SK-N-SH (cell line): ENCODE results near the gene MRPL2. TPM values are rescaled to one million over a fixed set of nuclear protein-coding genes. Genes with fewer than 3 reads are reported as not detected.

Experiments used
- CTCF ChIA-PET: fragments of 300-600, 350-600 bp; formaldehyde crosslinking; extraction: SDS; loops from one replicate; lab custom pipeline; 2021; lab: Yijun Ruan, JAX
- POLR2A ChIA-PET: fragments of 350-600 bp; sonication (Branson Sonifier 250); formaldehyde crosslinking; extraction: SDS; loops from one replicate; lab custom pipeline; 2020; ENCODE audit warnings: antibody characterized with exemption, inconsistent platforms; lab: Yijun Ruan, JAX
- DNase-seq: peaks from one replicate; pipeline ENCODE4 v3.0.0; 2012
- H2AFZ ChIP-seq: fragments of 200-600 bp; sonication (generic); 2 replicates; pipeline ENCODE4 v1.8.1; 2016; ENCODE audit warnings: antibody characterized with exemption, mild to moderate bottlenecking, low read depth
- H3F3A ChIP-seq: fragments of 200-600 bp; sonication (generic); replicated peaks from 2 replicates; pipeline ENCODE3; 2016; ENCODE audit warnings: antibody characterized with exemption, mild to moderate bottlenecking; ENCODE audit not compliant: insufficient read depth
- H3K27ac ChIP-seq, 2 experiments: fragments of 200-500 bp in 1 of 2; fragments of 200-600 bp in 1 of 2; sonication (Bioruptor generic) in 1 of 2; sonication (generic), shearing (Covaris generic) in 1 of 2; 2 replicates each; pipeline versions ENCODE4 v1.5.1 to v1.6.1; 2014 to 2016; ENCODE audit warnings: low read depth in 2 of 2, inconsistent platforms in 1 of 2, low read length in 1 of 2, mild to moderate bottlenecking in 1 of 2, mixed read lengths in 1 of 2
- H3K27me3 ChIP-seq: fragments of 200-600 bp; sonication (generic), shearing (Covaris generic); 2 replicates; pipeline ENCODE4 v1.6.1; 2016; ENCODE audit warnings: mixed run types; ENCODE audit not compliant: insufficient read depth
- H3K36me3 ChIP-seq, 2 experiments: fragments of 200-500 bp in 1 of 2; fragments of 200-600 bp in 1 of 2; sonication (Bioruptor generic) in 1 of 2; sonication (generic) in 1 of 2; replicated peaks in 1 of 2; 2 replicates each; pipeline versions ENCODE3 to v1.5.1; 2014 to 2016; ENCODE audit warnings: low read length in 1 of 2, mild to moderate bottlenecking in 1 of 2; ENCODE audit not compliant: insufficient read depth in 2 of 2, control insufficient read depth in 1 of 2
- H3K4me1 ChIP-seq, 2 experiments: fragments of 200-500 bp in 1 of 2; fragments of 200-600 bp in 1 of 2; sonication (Bioruptor generic) in 1 of 2; sonication (generic), shearing (Covaris generic) in 1 of 2; 2 replicates each; pipeline versions ENCODE4 v1.5.1 to v1.6.1; 2014 to 2016; ENCODE audit warnings: low read depth in 1 of 2, low read length in 1 of 2, mixed run types in 1 of 2; ENCODE audit not compliant: insufficient read depth in 2 of 2, control insufficient read depth in 1 of 2
- H3K4me2 ChIP-seq: fragments of 200-600 bp; sonication (generic), shearing (Covaris generic); 2 replicates; pipeline ENCODE4 v1.6.1; 2017; ENCODE audit warnings: mixed run types
- H3K4me3 ChIP-seq, 2 experiments: fragments of 200-500 bp in 1 of 2; fragments of 200-600 bp in 1 of 2; sonication (Bioruptor generic) in 1 of 2; sonication (generic), shearing (Covaris generic) in 1 of 2; 2 replicates each; pipeline versions ENCODE4 v1.5.1 to v1.8.1; 2014 to 2016; ENCODE audit warnings: low read depth in 2 of 2, inconsistent platforms in 1 of 2, low read length in 1 of 2, mild to moderate bottlenecking in 1 of 2, mixed read lengths in 1 of 2, moderate library complexity in 1 of 2
- H3K79me2 ChIP-seq: fragments of 200-600 bp; sonication (generic); 2 replicates; pipeline ENCODE4 v1.8.1; 2017; ENCODE audit warnings: mild to moderate bottlenecking; ENCODE audit not compliant: insufficient read depth
- H3K9ac ChIP-seq: fragments of 200-600 bp; sonication (generic); 2 replicates; pipeline ENCODE4 v1.6.1; 2017; ENCODE audit warnings: mixed run types
- H3K9me2 ChIP-seq: fragments of 200-600 bp; sonication (generic); 2 replicates; pipeline ENCODE4 v1.6.1; 2017; ENCODE audit warnings: mixed run types
- H3K9me3 ChIP-seq: fragments of 200-600 bp; sonication (generic); 2 replicates; pipeline ENCODE4 v1.6.1; 2017; ENCODE audit warnings: mixed run types, mild to moderate bottlenecking, moderate library complexity
- H4K20me1 ChIP-seq: fragments of 200-600 bp; sonication (generic); 2 replicates; pipeline ENCODE4 v1.6.1; 2017; ENCODE audit warnings: mild to moderate bottlenecking, mixed run types; ENCODE audit not compliant: insufficient read depth
- ELF1 ChIP-seq: IDR thresholded peaks from 2 replicates; pipeline ENCODE4 v1.4.0; 2012
- EZH2phosphoT487 ChIP-seq: fragments of 200-600 bp; sonication (generic); IDR thresholded peaks from 2 replicates; pipeline ENCODE4 v1.6.1; 2017; ENCODE audit warnings: low read depth, mixed run types, mild to moderate bottlenecking, antibody characterized with exemption, moderate library complexity, borderline replicate concordance
- GATA2 ChIP-seq: sonication (generic); formaldehyde crosslinking; IDR thresholded peaks from 2 replicates; pipeline ENCODE4 v1.5.0; 2020; ENCODE audit warnings: mild to moderate bottlenecking, missing genetic modification reagents
- JUND ChIP-seq: IDR thresholded peaks from 2 replicates; pipeline ENCODE4 v1.4.0; 2012
- MEF2A ChIP-seq: IDR thresholded peaks from 2 replicates; pipeline ENCODE4 v1.4.0; 2012; ENCODE audit warnings: low read depth, borderline replicate concordance
- PBX3 ChIP-seq: IDR thresholded peaks from 2 replicates; pipeline ENCODE4; 2012
- POLR2AphosphoS5 ChIP-seq: IDR thresholded peaks from 2 replicates; pipeline ENCODE4 v1.6.1; 2012; ENCODE audit warnings: low read depth, low read length
- REST ChIP-seq: IDR thresholded peaks from 2 replicates; pipeline ENCODE4 v1.6.1; 2012; ENCODE audit warnings: mild to moderate bottlenecking, low read depth, low read length, moderate library complexity
- TCF12 ChIP-seq: IDR thresholded peaks from 2 replicates; pipeline ENCODE4 v1.4.0; 2012
- USF1 ChIP-seq: IDR thresholded peaks from 2 replicates; pipeline ENCODE4 v1.4.0; 2012; ENCODE audit warnings: low read depth, borderline replicate concordance
- ZBTB33 ChIP-seq: IDR thresholded peaks from 2 replicates; pipeline ENCODE4 v1.4.0; 2012; ENCODE audit warnings: low read depth, borderline replicate concordance
- WGBS: methylation state at CpG from one replicate; pipeline ENCODE4 v1.1.6; 2017; ENCODE audit warnings: low lambda C conversion rate; 5-methylcytosine and 5-hydroxymethylcytosine counted together
- polyA plus RNA-seq, 3 experiments: library from polyadenylated mRNA; depleted of rRNA; stranded (reverse); fragments of >200 nt; gene quantifications; 2 replicates each; pipeline ENCODE4 v1.2.3, GENCODE V29; 2012

Gene MRPL2
- polyA plus RNA-seq, 1 of the 3 experiments (the other 2 are of a cell fraction), result 64.7 TPM

GRCh38 chr6:43086022-43086658 lies 26.9 kb upstream of the MRPL2 start (continued):
- no peak for TF ChIP-seq REST
- no peak for TF ChIP-seq POLR2AphosphoS5
- TF ChIP-seq USF1, result no peak
- no peak for TF ChIP-seq EZH2phosphoT487
- TF ChIP-seq TCF12, result no peak
- TF ChIP-seq ZBTB33, result no peak
- no peak for TF ChIP-seq GATA2 (CRISPR knock-in tag)
- no peak for TF ChIP-seq MEF2A
- TF ChIP-seq JUND, result no peak
- no peak for TF ChIP-seq ELF1

GRCh38 chr6:43082806-43083655 lies 23.8 kb upstream of the MRPL2 start:
- Histone ChIP-seq H3K27ac (no peak overlapping the region), H2AFZ (no peak overlapping the region), H3F3A (no peaks in the 10 kb centered on the region), H4K20me1 (peaks cover 42% of the 10 kb centered on the region; the same call in 1 of the 2 replicates), H3K9me3 (no peaks in the 10 kb centered on the region), H3K9me2 (no peaks in the 10 kb centered on the region), H3K36me3 (no peaks in the 10 kb centered on the region), H3K4me2 (no peak overlapping the region), H3K9ac (no peak overlapping the region), H3K4me3 (no peak overlapping the region), H3K4me1 (peaks cover 3 to 4% of the 10 kb centered on the region in 2 experiments; a peak in 2 of 4 replicates), H3K27me3 (no peaks in the 10 kb centered on the region), H3K79me2 (peaks cover 98% of the 10 kb centered on the region)
- CTCF ChIA-PET, result interaction anchor here (1.5 to 2.2 kb wide), 3 partner anchors 47 to 61 kb away, joined by 3 to 6 read pairs (median 4); no protein-coding TSS in a partner anchor
- 84% methylated on average over 13 of the region's 13 CpGs for WGBS
- POLR2A ChIA-PET, result no interaction called here
- no peak for TF ChIP-seq PBX3
- DNase-seq, result no peak
